GM12865 (cell line): ENCODE results near the gene CCHCR1.
"Not testable (repeated sequence)": the region's sequence is repeated elsewhere in the genome, so short reads cannot be mapped to it uniquely, and the experiment has no call there.

Experiments used
- DNase-seq: peaks from one replicate; pipeline ENCODE4 v3.0.0; 2010; ENCODE audit warnings: low read depth
- H3K4me3 ChIP-seq: 2 replicates; pipeline ENCODE4 v1.5.1; 2011; ENCODE audit warnings: mild to moderate bottlenecking, low read depth, low read length, control low read depth
- CTCF ChIP-seq: IDR thresholded peaks from 2 replicates; pipeline ENCODE4 v1.5.1; 2011; ENCODE audit warnings: low read length, control low read depth, low read depth, inconsistent platforms; ENCODE audit not compliant: insufficient read depth; ENCODE audit errors: missing control alignments

CCHCR1 gene

GRCh38 chr6:31197559-31198305, 40.1 kb upstream of the CCHCR1 start:
- peak overlapping the region; percentile 95 for H3K4me3 ChIP-seq
- peak; percentile 97 for DNase-seq

GRCh38 chr6:31196251-31197022, 38.8 kb upstream of the CCHCR1 start:
- not testable (repeated sequence) for DNase-seq
- H3K4me3 ChIP-seq = peak overlapping the region; percentile 50

More at GRCh38 chr6:31197559-31198305, 40.1 kb upstream of the CCHCR1 start:
- no peak for TF ChIP-seq CTCF

- not testable (repeated sequence) for DNase-seq
Measured at GRCh38 chr6:31195308-31195979, 37.8 kb upstream of the CCHCR1 start.

GRCh38 chr6:31194061-31194834, 36.6 kb upstream of the CCHCR1 start:
- TF ChIP-seq CTCF = no peak
- H3K4me3 ChIP-seq = no peak overlapping the region
- no peak for DNase-seq

More at GRCh38 chr6:31195308-31195979, 37.8 kb upstream of the CCHCR1 start:
- not testable (repeated sequence) for H3K4me3 ChIP-seq

GRCh38 chr6:31193206-31193605, 35.6 kb upstream of the CCHCR1 start:
- TF ChIP-seq CTCF = peak; percentile 11
- DNase-seq = no peak
- no peak overlapping the region for H3K4me3 ChIP-seq

- H3K4me3 ChIP-seq = not testable (repeated sequence)
- TF ChIP-seq CTCF = peak; percentile 62
- DNase-seq = peak; percentile 90
Measured at GRCh38 chr6:31192431-31193105, 35.0 kb upstream of the CCHCR1 start.

GRCh38 chr6:31190488-31190887, 32.9 kb upstream of the CCHCR1 start:
- DNase-seq = peak; percentile 86
- TF ChIP-seq CTCF = no peak
- no peak overlapping the region for H3K4me3 ChIP-seq

- H3K4me3 ChIP-seq = not testable (repeated sequence)
Measured at GRCh38 chr6:31189223-31189622, 31.6 kb upstream of the CCHCR1 start.

More at GRCh38 chr6:31189223-31189622, 31.6 kb upstream of the CCHCR1 start:
- DNase-seq = not testable (repeated sequence)
